ENCODE results near the gene NCAM1.

NCAM1 gene

GRCh38 chr11:113162592-113162962 lies 201.4 kb downstream of the NCAM1 start:
- no peaks in the 10 kb centered on the region for H3K4me1 Mint-ChIP-seq
- H3K36me3 Mint-ChIP-seq: no peaks in the 10 kb centered on the region
- H3K9me3 Mint-ChIP-seq: no peaks in the 10 kb centered on the region
- no peak overlapping the region for H3K4me3 Mint-ChIP-seq
- CTCF ChIA-PET: no interaction called here
- H3K27ac Mint-ChIP-seq: no peak overlapping the region
- H3K27me3 Mint-ChIP-seq: no peaks in the 10 kb centered on the region
- DNase-seq: no peak

GRCh38 chr11:113163291-113164030 lies 202.2 kb downstream of the NCAM1 start:
- H3K4me3 Mint-ChIP-seq: no peak overlapping the region
- CTCF ChIA-PET: no interaction called here

GRCh38 chr11:113166280-113166679 lies 205.1 kb downstream of the NCAM1 start:
- Mint-ChIP-seq H3K4me1 (no peaks in the 10 kb centered on the region), H3K27me3 (no peaks in the 10 kb centered on the region), H3K9me3 (no peaks in the 10 kb centered on the region), H3K36me3 (no peaks in the 10 kb centered on the region), H3K27ac (no peak overlapping the region), H3K4me3 (no peak overlapping the region)
- DNase-seq: no peak
- CTCF ChIA-PET: no interaction called here

More at GRCh38 chr11:113163291-113164030, 202.2 kb downstream of the NCAM1 start:
- Mint-ChIP-seq H3K9me3 (no peaks in the 10 kb centered on the region), H3K27ac (no peak overlapping the region), H3K36me3 (no peaks in the 10 kb centered on the region), H3K27me3 (no peaks in the 10 kb centered on the region), H3K4me1 (no peaks in the 10 kb centered on the region)
- DNase-seq: no peak

DNA sequence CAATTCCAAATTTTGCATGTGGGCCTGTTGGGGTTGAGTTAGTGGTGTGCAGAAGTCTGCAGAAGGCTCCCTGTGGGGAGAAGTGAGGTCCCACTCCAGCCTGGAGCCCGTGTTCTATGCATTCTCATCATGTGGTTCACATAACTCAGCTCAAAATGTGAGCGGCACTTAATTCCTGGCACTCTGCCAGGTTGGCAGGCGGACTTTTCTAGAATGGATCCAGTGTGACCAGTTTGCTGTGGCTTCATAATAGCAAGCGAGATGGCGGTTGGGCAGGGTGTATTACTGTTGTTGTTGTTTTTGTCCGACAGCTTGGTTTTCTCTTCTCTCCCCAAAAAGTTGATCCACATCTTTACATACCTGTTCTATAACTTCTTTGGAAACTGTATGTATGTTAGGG lies 206.4 kb downstream of the NCAM1 start:
- Mint-ChIP-seq H3K4me1 (no peaks in the 10 kb centered on the region), H3K4me3 (no peak overlapping the region)
- CTCF ChIA-PET: no interaction called here

DNA sequence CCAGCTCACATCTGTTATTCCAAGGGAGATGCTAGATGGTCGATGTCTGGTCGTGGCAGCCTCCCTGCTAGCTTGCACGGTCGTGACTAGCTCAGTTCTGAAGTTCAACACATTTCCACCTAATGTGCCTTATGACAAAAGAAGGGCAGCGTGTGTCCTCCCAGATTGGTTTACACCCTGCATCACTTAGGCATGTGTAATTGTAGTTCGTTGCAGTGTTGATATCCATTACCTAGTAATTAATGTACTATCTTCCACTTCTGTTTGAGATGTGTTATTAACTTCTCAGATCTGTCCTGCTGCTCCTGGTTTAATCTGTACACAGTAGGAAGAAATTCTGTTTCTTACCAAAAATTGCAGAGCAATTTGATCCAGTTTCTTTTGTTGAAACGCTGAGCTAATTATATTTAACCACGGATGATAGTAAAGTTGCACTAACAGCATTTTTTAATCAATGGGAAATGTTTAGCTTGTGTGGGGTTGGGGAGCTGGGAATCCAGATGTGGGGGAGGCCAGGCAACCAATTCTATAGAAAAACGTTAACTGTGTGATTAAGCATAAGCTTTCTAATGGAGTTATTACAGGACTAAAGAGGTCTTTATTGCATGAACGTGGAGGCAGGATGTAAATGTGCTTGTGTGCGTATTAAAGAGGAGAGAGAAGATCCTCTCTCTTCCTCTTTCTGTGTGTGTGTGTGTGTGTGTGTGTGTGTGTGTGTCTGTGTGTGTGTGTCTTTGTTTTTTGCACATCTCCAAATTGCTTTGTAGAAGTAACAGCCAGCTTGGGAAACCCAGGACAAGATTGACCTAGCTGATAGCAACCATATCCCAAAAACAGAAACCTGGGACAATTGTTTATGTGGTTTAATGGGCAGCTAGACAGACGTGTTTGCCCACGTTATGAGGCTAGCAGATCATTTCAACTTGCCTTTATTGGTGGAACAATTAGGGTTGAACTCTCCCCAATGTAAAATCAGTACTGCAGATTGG lies 207.4 kb downstream of the NCAM1 start:
- Mint-ChIP-seq H3K27ac (no peak overlapping the region), H3K9me3 (no peaks in the 10 kb centered on the region), H3K4me3 (no peak overlapping the region), H3K4me1 (no peaks in the 10 kb centered on the region), H3K27me3 (no peaks in the 10 kb centered on the region), H3K36me3 (no peaks in the 10 kb centered on the region)
- DNase-seq: no peak
- CTCF ChIA-PET: no interaction called here

More for the DNA sequence above, 206.4 kb downstream of the NCAM1 start:
- no peaks in the 10 kb centered on the region for H3K9me3 Mint-ChIP-seq
- no peak for DNase-seq
- no peak overlapping the region for H3K27ac Mint-ChIP-seq
- H3K27me3 Mint-ChIP-seq: no peaks in the 10 kb centered on the region
- no peaks in the 10 kb centered on the region for H3K36me3 Mint-ChIP-seq

DNA sequence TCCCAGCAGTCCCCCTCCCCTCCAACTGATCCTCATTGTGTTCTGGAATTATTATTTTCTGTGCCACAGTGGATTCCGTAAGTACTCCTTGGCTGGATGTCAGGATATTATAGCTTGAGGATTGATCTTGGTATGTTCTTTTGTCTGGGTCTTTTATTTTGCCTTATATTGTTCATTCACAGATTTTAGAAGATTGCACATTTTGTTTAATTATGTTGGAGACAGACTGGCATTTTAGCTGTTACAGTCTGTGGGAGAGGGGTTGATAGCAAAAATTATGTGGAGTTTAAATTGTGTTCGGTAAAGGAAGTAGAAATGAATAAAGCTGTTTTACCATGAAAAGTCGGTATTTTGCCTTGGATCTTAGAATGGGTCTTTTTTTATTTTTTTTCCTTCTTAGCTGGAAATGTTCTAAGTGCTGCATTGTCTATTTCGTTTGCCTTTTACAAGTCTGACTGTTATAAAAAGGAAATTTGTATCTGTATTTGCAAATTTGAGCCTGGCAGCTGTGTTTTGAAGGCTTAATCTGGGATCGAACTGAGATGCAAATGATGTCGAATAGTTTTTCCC lies 211.2 kb downstream of the NCAM1 start:
- H3K4me1 Mint-ChIP-seq: no peaks in the 10 kb centered on the region
- CTCF ChIA-PET: no interaction called here
- H3K4me3 Mint-ChIP-seq: no peak overlapping the region
- no peaks in the 10 kb centered on the region for H3K9me3 Mint-ChIP-seq
- H3K36me3 Mint-ChIP-seq: no peaks in the 10 kb centered on the region
- no peak for DNase-seq
- no peaks in the 10 kb centered on the region for H3K27me3 Mint-ChIP-seq
- H3K27ac Mint-ChIP-seq: no peak overlapping the region

DNA sequence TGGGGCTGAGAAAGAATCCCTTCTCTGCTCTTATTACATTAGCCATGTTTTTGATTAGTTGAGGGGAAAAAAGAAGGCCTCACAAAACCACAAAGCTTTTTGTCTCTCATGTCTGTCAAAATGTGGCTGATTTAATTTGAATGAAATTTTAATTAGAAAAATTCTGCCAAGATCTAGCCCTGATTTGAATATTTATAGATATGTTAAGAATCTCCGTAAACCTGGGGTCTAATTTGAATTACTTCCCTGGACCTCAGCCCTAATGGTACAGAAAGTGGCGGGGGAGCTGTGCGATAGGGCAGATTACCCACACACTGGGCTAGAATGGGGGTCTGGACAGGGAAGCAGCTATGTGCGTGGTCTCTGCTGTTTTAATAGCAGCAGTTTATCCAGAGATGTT lies 211.9 kb downstream of the NCAM1 start:
- no peaks in the 10 kb centered on the region for H3K4me1 Mint-ChIP-seq
- DNase-seq: no peak
- no peak overlapping the region for H3K27ac Mint-ChIP-seq
- no peaks in the 10 kb centered on the region for H3K36me3 Mint-ChIP-seq
- peaks cover 3% of the 10 kb centered on the region for H3K27me3 Mint-ChIP-seq
- no peak overlapping the region for H3K4me3 Mint-ChIP-seq
- CTCF ChIA-PET: no interaction called here
- H3K9me3 Mint-ChIP-seq: no peaks in the 10 kb centered on the region

DNA sequence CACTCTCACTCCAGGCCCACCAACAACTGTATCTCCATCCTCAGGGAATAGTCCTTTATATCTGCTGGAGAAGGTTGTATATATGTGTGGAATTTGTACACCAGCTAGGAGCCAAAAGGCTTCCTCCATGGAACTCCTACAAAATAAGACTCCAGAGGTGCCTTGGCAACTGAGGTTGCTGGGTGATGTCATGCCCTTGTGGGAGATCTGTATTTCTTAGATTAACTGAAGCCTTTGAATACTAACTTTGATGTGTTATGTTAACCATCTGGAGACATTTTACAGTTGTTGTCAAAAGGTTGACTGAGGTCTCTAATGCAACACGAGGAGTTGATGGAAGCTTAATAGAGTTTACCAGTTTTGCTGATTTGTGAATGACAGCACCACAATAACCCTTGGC lies 213.7 kb downstream of the NCAM1 start:
- Mint-ChIP-seq H3K36me3 (no peaks in the 10 kb centered on the region), H3K4me3 (no peak overlapping the region), H3K9me3 (no peaks in the 10 kb centered on the region), H3K4me1 (no peaks in the 10 kb centered on the region), H3K27me3 (peaks cover 9% of the 10 kb centered on the region), H3K27ac (no peak overlapping the region)
- CTCF ChIA-PET: no interaction called here
- no peak for DNase-seq

- Mint-ChIP-seq H3K27ac (no peak overlapping the region), H3K36me3 (no peaks in the 10 kb centered on the region), H3K4me3 (no peak overlapping the region), H3K27me3 (peaks cover 9% of the 10 kb centered on the region), H3K9me3 (no peaks in the 10 kb centered on the region), H3K4me1 (no peaks in the 10 kb centered on the region)
- no peak for DNase-seq
- CTCF ChIA-PET: no interaction called here
These were observed 215.6 kb downstream of the NCAM1 start for GRCh38 chr11:113176599-113177360.

GRCh38 chr11:113177671-113178070 lies 216.5 kb downstream of the NCAM1 start:
- CTCF ChIA-PET: no interaction called here
- no peak overlapping the region for H3K4me3 Mint-ChIP-seq
- H3K27ac Mint-ChIP-seq: no peak overlapping the region
- no peak for DNase-seq
- H3K4me1 Mint-ChIP-seq: no peaks in the 10 kb centered on the region
- H3K36me3 Mint-ChIP-seq: no peaks in the 10 kb centered on the region
- no peaks in the 10 kb centered on the region for H3K9me3 Mint-ChIP-seq
- peaks cover 9% of the 10 kb centered on the region for H3K27me3 Mint-ChIP-seq

GRCh38 chr11:113178381-113179070 lies 217.3 kb downstream of the NCAM1 start:
- H3K36me3 Mint-ChIP-seq: no peaks in the 10 kb centered on the region
- no peaks in the 10 kb centered on the region for H3K9me3 Mint-ChIP-seq
- H3K27me3 Mint-ChIP-seq: peaks cover 9% of the 10 kb centered on the region
- CTCF ChIA-PET: no interaction called here
- DNase-seq: no peak
- no peak overlapping the region for H3K4me3 Mint-ChIP-seq
- no peaks in the 10 kb centered on the region for H3K4me1 Mint-ChIP-seq
- no peak overlapping the region for H3K27ac Mint-ChIP-seq

GRCh38 chr11:113179181-113179704 lies 218.0 kb downstream of the NCAM1 start:
- H3K36me3 Mint-ChIP-seq: no peaks in the 10 kb centered on the region
- no peaks in the 10 kb centered on the region for H3K9me3 Mint-ChIP-seq
- CTCF ChIA-PET: no interaction called here
- H3K4me1 Mint-ChIP-seq: no peaks in the 10 kb centered on the region
- H3K27me3 Mint-ChIP-seq: peaks cover 9% of the 10 kb centered on the region
- no peak for DNase-seq
- H3K27ac Mint-ChIP-seq: no peak overlapping the region
- H3K4me3 Mint-ChIP-seq: no peak overlapping the region

- no peaks in the 10 kb centered on the region for H3K4me1 Mint-ChIP-seq
- no peaks in the 10 kb centered on the region for H3K36me3 Mint-ChIP-seq
- CTCF ChIA-PET: interaction anchor here (0.7 kb wide), 1 partner anchor 83 kb away, joined by 3 read pairs; no protein-coding TSS in a partner anchor
- DNase-seq: no peak
- no peak overlapping the region for H3K4me3 Mint-ChIP-seq
- no peaks in the 10 kb centered on the region for H3K9me3 Mint-ChIP-seq
- H3K27me3 Mint-ChIP-seq: peaks cover 9% of the 10 kb centered on the region
- H3K27ac Mint-ChIP-seq: no peak overlapping the region
These were observed 219.9 kb downstream of the NCAM1 start for GRCh38 chr11:113181094-113181493.
